ENCODE measurements around the gene IQSEC3. TPM values are rescaled to one million over a fixed set of nuclear protein-coding genes. Genes with fewer than 3 reads are reported as not detected.

The IQSEC3 gene
- total RNA-seq, 2 donors from 2014 or later: 0.39 to 0.67 TPM

DNA sequence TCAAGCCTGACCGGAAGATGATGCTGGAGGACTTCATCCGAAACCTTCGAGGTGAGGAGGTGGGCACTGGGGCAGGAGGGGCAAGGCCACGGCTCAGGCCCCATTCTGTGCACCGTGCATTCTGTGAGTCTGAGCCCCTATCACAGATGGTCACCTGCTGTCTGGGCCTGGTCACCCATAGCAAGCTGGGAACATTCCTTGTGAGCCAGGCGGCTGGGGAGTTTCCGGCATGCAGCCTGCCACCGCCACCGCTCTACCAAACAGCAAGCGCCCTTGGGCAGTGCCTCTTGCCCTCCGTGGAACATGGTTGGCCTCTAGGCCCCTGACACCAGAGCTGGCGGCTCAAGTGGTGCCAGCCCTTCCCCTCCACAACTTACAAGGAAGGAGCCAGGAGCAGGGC lies 91.1 kb downstream of the IQSEC3 start:
- Histone ChIP-seq H3K4me3 (no peak overlapping the region), H3K27me3 (no peaks in the 10 kb centered on the region), H3K9me3 (no peaks in the 10 kb centered on the region), H3K4me1 (no peaks in the 10 kb centered on the region), H3K27ac (no peak overlapping the region), H3K36me3 (no peaks in the 10 kb centered on the region)
- no peak for TF ChIP-seq CTCF (IDR thresholded peaks at IDR 0.05)
- no peak for DNase-seq (ENCODE audit: low spot score)

GRCh38 chr12:159156-159782 lies 92.7 kb downstream of the IQSEC3 start:
- Histone ChIP-seq H3K36me3 (no peaks in the 10 kb centered on the region), H3K27me3 (no peaks in the 10 kb centered on the region), H3K27ac (no peak overlapping the region), H3K9me3 (no peaks in the 10 kb centered on the region), H3K4me3 (no peak overlapping the region), H3K4me1 (no peaks in the 10 kb centered on the region)
- no peak for TF ChIP-seq CTCF (IDR thresholded peaks at IDR 0.05)
- DNase-seq (ENCODE audit: low spot score): no peak

DNA sequence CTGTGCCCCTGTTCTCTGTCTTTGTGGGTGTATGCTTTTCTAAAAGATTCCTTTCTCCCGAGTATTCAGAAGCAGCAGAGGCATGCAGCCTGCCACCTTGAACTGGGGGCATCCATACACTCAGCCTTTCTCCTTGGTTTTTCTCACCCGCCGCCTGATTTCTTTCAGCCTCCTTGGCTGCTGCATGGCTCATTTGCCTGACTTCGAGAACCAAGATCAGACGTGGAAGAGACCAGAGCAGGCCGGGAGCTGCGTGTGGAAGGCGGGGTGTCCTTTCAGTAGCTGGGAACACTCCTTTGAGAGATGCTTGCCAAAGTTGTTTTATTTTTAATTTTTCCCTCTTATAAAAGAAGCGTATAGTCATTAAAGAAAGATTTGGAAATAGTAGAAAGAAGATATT lies 94.3 kb downstream of the IQSEC3 start:
- Histone ChIP-seq H3K9me3 (no peaks in the 10 kb centered on the region), H3K27ac (no peak overlapping the region), H3K4me3 (no peak overlapping the region), H3K36me3 (no peaks in the 10 kb centered on the region), H3K4me1 (no peaks in the 10 kb centered on the region), H3K27me3 (no peaks in the 10 kb centered on the region)
- no peak for DNase-seq (ENCODE audit: low spot score)
- TF ChIP-seq CTCF (IDR thresholded peaks at IDR 0.05): no peak

DNA sequence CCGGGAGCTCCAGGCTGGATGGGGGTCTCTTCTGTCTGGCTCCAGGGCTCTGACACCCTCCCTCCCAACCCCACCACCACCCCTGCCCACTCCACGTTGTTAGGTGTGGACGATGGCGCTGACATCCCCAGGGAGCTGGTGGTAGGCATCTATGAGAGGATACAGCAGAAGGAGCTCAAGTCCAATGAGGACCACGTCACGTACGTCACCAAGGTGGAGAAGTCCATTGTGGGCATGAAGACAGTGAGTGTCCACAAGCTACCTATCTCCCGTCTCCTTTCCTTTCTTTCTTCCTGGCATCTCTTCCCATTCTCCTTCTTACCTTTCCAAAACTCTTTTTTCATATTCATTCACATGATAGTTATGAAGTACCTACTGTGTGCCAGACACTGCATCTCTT lies 95.3 kb downstream of the IQSEC3 start:
- TF ChIP-seq CTCF (IDR thresholded peaks at IDR 0.05): no peak
- Histone ChIP-seq H3K27me3 (no peaks in the 10 kb centered on the region), H3K4me3 (no peak overlapping the region), H3K27ac (no peak overlapping the region), H3K9me3 (no peaks in the 10 kb centered on the region), H3K4me1 (no peaks in the 10 kb centered on the region), H3K36me3 (no peaks in the 10 kb centered on the region)
- no peak for DNase-seq (ENCODE audit: low spot score)

DNA sequence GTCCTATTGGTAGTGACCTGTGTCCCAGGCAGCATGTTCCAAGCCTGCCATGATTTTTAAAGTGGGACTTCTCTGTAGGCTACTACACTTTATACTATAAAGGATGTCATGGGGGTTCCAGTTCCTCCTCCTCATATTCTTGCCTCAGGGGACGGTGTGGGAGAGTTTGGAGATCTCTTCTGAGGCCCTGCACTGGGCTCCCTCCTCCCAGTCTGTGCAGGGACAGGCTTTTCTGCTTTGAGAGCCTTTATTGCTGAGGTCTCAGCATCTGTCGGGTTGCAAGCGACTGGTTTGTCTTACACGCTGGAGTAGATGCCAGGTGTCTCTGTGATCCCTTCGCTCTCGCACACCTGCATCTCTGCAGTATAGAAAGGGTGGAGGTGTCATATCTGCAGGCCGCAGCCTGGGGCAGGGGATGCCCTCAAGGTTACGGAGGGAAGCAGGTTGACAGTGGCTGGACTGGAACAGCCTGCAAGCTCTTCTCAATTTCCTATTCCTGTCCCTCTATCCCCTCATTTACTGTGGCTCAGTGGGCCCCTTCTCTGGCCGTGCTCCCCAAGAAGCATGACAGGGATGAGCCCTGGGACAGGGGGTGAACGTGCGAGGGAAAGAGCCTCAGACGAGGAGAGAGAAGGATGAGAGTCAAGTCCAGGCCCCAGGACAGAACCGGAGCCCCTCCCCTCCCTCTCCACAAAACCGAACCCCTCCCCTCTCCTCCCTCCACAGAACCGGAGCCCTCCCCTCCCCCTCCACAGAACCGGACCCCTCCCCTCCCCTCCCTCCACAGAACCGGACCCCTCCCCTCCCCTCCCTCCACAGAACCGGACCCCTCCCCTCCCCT lies 96.1 kb downstream of the IQSEC3 start:
- DNase-seq (ENCODE audit: low spot score): no peak
- no peaks in the 10 kb centered on the region for H3K36me3 ChIP-seq
- TF ChIP-seq CTCF (IDR thresholded peaks at IDR 0.05): no peak
- no peaks in the 10 kb centered on the region for H3K27me3 ChIP-seq
- no peaks in the 10 kb centered on the region for H3K4me1 ChIP-seq
- no peaks in the 10 kb centered on the region for H3K9me3 ChIP-seq
- no peak overlapping the region for H3K27ac ChIP-seq
- no peak overlapping the region for H3K4me3 ChIP-seq
